ENCODE measurements around the gene PHACTR4.
"Not testable (repeated sequence)": the region's sequence is repeated elsewhere in the genome, so short reads cannot be mapped to it uniquely, and the experiment has no call there.

The PHACTR4 gene

DNA sequence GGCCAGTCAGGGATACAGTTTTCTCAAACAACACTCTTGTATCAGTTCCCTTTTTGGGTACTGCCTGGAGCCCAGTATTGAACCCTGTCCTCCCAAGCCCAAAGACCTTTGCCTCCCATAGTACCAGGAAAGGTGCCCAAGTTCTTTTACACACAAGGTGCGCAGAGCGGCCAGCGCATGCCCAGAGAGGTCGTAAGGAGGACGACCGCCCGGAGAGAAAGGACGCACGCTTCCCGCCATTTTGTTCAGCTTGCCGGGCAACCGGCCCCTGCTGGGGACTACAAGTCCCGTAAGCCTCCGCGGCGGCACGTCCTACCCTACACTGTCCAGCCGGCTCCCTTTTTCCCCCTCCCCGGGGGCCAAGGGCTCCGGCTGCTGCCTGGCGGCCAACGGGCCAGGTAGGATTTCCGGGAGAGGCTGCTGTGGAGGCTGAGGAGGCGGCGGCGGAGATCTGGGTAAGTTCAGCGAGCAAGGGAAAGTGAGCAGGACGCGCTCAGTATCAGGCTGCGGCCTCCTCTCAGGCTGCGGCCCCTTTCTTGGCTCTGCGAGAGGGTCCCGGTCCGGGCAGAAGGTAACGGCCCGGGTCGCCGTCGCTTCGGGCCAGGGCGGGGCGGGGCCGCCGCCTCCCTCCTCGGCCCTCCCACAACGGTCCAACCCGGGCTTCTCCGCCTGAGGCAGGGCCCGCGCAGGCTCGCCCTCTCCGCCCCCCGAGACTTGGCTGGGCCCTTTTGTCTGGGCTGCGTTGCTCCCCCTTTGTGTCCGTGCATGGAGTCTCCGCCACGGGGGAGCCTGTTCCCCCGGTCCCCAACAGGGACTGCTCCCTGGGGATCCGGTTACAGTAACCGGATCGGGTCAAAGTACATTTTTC, at the start of gene PHACTR4:
Gene PHACTR4, plus strand, starts transcription at position 370 of the 868 bp plus-strand sequence. CDS start 37,708 bp downstream, outside the sequence.
- peak; percentile 88 for DNase-seq (ENCODE audit: low spot score)

DNA sequence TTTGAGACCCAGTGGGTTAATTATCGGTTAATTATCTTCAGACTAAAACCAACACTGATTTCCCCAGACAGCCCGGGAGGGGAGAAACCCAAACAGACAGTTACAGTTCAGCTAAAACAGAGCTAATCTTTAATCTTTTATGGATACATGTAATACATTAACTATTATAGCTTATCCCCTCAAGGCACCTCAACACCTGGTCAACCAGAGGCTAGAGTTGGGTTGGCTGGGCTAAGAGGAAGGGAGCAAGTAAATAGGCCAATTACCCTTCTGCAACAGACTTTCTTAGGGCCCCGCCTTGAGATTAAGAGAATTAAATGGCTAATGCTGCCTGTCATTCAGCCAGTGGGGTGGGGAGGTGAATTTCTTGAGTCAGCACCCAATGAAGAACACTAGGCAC, 47.3 kb upstream of the PHACTR4 start:
- no peak for DNase-seq (ENCODE audit: low spot score)

DNA sequence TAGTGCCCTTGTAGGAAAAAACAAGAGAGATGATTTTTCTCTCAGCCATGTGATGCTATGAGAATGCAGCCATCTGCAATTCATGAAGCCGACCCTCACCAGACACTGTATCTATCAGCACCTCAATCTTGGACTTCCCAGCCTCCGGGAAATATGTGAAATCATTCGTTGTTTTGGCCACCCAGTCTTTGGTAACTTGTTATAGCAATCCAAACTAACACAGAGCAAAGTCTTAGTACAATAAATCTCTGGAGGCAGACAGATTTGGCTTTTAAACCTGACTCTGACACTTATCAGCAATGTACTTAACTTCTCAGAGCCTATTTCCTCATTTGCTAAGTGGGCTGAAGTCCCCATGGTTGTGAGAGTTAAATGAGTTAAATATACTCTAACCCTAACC, 45.8 kb upstream of the PHACTR4 start:
- DNase-seq (ENCODE audit: low spot score) = no peak

DNA sequence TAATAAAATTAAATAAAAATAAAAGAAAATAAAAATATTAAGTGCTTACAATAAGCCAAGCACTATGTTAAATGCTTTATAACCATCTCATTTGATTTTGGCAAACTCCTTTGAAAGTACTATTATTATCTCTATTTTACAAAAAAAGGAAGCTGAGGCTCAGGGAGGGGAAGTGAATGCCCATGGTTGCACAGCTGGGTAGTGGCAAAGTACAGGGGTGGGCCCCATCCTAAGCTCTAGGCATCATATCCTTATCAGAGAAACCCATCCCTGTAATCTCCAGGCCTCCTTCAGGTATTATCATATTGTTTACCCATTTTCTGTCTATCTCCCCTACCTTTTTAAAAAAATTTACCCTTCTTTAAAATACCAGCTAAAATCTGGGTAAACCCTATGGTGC, 43.0 kb upstream of the PHACTR4 start:
- peak; percentile 15 for DNase-seq (ENCODE audit: low spot score)

DNA sequence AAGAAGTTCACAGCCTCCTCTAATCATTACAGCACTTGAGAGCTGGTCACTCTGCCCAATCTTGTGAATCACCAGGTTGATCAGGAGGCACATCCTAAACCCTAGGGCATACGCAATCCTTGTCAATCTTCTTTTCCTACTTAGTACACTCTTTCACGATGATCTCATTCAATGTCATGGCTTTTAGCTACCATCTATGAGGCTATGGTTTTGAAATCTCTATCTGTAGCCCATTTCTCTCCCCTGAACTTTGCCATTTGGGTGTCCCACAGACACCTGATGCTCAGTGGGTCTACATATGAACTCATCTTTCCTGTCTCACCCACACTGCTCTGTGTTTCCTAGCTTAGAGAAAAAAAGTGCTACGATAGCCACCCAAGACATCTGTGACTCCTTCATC, 42.6 kb upstream of the PHACTR4 start:
- no peak for DNase-seq (ENCODE audit: low spot score)

DNA sequence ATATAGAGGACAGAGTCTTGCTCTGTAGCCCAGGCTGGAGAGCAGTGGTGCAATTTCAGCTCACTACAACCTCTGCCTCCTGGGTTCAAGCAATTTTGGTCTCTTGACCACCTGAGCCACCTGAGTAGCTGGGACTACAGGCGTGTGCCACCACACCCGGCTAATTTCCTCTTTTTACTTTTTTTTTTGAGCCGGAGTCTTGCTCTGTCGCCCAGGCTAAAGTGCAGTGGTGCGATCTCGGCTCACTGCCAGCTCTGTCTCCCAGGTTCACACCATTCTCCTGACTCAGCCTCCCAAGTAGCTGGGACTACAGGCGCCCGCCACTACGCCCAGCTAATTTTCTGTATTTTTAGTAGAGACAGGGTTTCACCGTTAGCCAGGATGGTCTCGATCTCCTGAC, 42.1 kb upstream of the PHACTR4 start:
- DNase-seq (ENCODE audit: low spot score) = not testable (repeated sequence)

DNA sequence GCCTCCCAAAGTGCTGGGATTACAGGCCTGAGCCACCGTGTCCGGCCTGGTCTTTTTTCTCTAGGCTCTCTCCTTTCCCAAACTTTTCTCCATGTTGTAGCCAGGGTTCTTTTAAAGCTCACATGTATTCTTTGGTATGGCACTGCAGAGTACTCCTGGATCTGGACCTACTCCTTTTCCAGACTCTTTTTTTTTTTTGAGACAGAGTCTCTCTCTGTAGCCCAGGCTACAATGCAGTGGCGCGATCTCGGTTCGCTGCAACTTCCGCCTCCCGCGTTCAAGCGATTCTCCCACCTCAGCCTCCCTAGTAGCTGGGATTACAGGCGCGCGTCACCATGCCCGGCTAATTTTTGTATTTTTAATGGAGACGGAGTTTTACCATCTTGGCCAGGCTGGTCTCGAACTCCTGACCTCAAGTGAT, 41.3 kb upstream of the PHACTR4 start:
- DNase-seq (ENCODE audit: low spot score) = no peak

DNA sequence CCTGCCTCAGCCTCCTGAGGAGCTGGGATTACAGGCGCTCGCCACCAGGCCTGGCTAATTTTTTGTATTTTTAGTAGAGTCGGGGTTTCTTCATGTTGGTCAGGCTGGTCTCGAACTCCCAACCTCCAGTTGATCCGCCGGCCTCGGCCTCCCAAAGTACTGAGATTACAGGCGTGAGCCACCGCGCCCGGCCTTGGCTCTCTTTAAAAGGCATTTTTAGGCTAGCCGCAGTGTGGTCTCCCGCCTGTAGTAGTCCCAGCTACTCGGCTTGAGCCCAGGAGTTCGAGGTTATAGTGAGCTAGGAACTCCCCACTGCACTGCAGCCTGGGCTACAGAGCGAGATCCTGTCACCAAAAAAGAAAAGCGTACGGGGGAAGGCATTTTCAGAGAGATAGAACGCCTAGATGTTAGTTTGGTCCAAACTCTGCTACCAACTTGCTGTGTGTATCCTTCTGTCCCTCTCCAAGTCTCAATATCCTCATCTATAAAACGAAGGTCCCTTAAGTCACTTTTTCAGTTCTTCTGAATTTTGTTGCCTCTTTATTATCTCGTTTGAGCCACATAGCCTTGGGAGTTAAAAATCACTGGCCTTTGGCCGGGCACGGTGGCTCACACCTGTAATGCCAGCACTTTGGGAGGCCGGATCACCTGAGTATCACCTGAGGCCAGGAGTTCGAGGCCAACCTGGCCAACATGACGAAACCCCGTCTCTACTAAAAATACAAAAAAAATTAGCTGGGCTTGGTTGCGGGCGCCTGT, 40.0 kb upstream of the PHACTR4 start:
- no peak for DNase-seq (ENCODE audit: low spot score)

DNA sequence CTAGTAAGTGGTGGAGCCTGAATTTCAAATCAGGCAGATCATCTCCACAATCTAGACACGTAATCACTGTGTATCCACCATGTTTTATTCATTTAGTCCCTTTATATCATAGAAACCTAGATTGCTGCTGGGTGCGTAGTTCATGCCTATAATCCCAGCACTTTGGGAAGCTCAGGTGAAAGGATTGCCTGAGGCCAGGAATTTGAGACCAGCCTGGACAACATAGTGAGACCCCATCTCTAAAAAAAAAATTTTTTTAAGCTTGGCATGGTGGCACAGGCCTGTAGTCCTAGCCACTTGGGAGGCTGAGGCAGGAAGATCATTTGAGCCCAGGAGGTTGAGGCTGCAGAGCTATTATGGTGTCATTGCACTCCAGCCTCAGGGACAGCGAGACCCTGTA, 30.6 kb upstream of the PHACTR4 start:
- no peak for DNase-seq (ENCODE audit: low spot score)

DNA sequence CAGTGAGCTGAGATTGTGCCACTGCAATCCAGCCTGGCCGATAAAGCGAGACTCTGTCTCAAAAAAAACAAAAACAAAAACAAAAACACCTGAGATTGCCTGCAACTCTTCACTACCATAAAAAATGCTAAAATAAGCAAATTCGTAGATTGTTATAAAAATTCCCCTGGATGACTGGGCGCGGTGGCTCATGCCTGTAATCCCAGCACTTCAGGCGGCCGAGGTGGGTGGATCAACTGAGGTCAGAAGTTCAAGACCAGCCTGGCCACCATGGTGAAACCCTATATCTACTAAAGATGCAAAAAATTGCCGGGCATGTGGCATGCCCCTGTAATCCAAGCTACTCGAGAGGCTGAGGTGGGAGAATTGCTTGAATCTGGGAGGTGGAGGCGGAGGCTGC, 30.0 kb upstream of the PHACTR4 start:
- DNase-seq (ENCODE audit: low spot score) = no peak

DNA sequence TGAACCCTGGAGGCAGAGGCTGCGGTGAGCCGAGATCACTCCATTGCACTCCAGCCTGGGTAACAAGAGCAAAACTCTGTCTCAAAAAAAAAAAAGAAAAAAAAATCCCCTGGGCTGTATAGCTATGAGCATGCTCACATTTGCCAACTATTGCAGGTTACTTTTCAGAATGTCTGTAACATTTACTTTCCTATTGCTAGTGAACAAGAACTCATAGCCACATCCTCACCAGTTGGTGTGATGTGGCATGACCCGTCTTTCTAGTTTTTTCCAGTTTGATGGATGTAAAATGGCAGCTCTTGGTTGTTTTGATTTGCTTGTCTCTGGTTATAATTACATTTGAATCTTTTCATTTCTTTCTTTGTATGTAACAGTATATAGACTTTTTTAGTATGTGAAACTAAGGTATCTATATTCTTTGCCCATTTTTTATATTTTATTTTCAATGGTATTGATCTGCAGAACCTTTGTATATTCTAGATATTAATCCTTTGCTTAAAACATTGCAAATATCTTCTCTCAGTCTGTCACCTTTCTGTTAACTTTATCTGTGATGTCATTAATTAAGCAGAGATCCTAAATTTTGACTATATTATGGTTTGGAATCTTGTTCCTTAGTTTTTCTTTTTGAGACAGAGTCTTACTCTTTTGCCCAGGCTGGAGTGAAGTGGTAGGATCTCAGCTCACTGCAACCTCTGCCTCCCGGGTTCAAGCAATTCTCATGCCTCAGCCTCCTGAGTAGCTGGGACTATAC, 29.1 kb upstream of the PHACTR4 start:
- DNase-seq (ENCODE audit: low spot score) = no peak

DNA sequence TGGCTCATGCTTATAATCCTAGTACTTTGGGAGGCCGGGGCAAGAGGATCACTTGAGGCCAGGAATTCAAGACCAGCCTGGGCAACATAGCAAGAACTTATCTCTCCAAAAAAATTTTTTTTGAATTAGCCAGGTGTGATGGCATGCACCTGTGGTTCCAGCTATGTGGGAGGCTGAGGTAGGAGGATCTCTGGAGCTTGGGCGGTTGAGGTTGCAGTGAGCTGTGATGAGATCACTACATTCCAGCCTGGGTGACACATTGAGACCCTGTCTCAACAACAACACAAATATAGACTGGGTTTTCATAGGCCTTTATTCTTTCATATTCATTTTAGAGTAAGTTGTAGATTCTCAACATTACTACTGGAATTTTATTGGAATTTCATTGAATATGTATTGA, 27.9 kb upstream of the PHACTR4 start:
- DNase-seq (ENCODE audit: low spot score) = no peak

DNA sequence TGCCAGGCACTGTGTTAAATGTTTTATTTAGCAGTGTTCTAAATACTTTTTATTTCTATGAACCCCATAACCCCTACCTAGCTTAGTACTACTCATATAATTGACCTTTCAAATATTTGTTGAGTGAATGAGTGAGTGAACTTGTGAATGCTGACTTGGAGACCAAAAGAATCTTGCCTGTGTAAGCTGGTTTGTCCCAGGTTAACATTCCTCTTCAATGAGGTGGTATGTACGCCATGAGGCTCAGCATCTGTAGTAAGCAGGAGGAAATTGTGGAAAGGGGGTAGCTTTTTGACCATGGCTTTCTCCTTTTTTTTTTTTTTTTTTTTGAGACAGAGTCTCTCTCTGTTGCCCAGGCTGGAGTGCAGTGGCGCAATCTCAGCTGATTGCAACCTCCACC, 26.1 kb upstream of the PHACTR4 start:
- DNase-seq (ENCODE audit: low spot score) = no peak

DNA sequence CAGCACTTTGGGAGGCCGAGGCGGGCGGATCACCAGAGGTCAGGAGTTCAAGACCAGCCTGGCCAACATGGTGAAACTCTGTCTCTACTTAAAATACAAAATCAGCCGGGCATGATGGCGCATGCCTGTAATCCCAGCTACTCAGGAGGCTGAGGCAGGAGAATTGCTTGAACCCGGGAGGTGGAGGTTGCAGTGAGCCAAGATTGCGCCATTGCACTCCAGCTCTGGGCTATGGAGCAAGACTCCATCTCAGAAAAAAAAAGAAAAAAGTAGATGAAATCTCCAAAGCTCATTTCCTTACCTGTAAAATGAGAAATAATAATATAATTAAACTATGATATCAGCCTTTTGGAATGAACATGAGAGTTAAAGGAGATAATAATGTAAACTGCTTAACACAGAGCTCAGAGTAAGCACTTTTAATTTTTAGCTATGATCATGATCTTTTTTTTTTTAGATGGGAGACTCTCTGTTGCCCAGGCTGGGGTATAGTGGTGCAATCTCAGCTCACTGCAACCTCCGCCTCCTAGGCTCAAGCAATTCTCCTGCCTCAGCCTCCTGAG, 16.2 kb upstream of the PHACTR4 start:
- DNase-seq (ENCODE audit: low spot score) = not testable (repeated sequence)

DNA sequence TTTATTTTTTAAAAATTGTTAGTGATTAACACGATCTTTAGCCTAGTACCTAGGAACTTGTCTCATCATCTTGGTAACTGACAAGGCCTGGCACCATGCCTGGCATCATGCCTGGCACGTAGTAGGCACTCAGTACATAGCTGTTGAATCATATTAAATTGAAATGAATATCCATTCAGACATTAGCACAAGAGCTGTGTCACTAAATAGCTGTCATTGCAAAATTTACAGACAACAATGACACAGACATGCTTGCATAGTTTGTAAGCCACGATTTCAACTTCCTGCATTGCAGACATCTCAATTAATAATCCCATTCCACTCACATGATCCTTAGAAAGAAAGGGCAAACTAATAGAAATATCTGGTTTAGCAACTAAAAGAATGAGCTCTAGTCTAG, 15.4 kb upstream of the PHACTR4 start:
- no peak for DNase-seq (ENCODE audit: low spot score)

DNA sequence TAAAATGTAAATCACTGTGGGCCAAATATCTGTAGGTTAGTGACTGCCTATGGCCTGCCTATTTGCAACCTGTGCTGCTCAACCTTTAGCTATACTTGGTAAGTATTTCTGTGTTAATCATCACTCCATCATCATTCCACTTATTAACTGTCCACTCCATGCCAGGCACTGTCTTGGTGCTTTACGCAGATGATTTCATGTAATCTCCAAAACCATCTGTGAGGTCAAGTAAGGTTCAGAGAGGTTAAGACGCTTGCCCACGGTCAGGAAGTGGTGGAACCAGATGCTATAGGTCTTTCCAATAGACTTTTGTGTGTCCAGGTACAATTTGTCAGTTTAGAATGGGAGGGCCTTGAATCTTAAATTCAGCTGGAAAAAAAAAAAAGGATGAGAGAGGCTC, 10.8 kb upstream of the PHACTR4 start:
- no peak for DNase-seq (ENCODE audit: low spot score)

DNA sequence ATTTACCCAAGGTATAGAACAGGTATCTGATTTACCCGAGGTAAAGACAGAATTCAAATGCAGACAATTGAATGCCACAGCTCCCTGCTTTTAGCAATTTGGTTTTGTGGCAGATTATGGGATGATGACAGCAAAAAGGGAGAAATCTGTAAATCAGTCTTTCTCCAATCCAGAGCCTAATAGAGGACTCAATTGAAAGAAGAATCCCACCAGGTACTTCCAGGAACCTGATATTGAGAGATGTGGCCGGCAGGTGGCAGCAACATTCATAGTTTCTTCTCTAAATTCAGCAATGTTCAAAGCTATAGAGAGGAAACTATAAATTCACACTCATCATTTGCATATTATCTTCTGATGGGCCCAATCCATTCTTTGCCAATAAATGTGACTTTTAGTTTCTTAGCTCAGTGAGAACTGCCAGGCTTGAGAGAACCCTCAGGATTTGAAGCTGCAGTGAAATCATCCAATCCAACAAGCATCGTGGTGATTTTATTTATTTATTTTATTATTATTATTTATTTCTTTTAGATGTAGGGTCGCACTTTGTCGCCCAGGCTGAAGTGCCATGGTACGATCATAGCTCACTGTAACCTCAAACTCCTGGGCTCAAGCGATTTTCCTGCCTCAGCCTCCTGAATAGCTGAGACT, 9.8 kb upstream of the PHACTR4 start:
- DNase-seq (ENCODE audit: low spot score) = peak; percentile 60

DNA sequence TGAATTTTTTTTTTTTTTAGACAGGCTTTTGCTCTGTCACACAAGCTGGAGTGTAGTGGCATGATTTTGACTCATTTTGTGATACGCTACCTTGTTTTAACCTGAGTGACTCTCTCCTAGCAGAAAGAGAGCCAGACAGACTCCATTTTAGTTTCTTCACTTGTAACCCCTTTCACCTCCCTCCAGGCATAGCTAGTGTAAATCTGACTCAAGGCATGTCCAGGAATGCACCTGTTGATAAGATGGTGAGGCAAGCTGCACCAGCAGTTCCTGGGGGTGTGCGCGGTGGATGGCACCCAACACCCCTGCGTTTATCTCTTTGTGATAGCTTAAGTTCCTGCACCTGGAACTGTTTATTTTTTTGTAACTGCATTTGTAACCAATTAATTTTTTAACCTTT, 4.7 kb upstream of the PHACTR4 start:
- DNase-seq (ENCODE audit: low spot score) = no peak

DNA sequence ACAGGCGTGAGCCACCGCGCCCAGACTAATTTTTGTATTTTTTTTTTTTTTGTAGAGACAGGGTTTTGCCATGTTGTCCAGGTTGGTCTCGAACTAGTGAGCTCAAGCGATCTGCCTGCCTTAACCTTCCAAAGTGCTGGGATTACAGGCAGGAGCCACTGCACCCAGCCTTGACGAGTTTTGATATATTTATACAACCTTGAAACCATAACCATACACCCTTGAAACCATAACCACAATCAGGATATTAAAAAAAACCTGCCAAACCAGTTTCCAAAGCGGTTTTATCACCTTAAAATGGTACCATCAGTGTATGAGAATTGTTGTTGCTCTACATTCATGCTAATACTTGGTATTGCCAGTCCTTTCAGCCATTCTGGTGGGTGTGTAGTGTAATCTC, 3.7 kb upstream of the PHACTR4 start:
- no peak for DNase-seq (ENCODE audit: low spot score)

DNA sequence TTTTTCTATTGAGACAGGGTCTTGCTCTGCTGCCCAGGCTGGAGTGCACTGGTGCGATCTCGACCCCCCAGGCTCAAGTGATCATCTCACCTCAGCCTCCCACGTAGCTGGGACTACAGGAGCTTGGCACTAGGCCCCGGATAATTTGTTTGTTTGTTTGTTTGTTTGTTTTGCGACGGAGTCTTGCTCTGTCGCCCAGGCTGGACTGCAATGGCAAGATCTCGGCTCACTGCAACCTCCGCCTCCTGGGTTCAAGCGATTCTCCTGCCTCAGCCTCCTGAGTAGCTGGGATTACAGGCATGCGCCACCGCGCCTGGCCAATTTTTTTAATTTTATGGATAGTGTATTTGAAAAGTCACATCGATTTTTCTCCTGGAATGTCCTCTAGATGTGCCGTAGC, 932 bp upstream of the PHACTR4 start:
- not testable (repeated sequence) for DNase-seq (ENCODE audit: low spot score)

DNA sequence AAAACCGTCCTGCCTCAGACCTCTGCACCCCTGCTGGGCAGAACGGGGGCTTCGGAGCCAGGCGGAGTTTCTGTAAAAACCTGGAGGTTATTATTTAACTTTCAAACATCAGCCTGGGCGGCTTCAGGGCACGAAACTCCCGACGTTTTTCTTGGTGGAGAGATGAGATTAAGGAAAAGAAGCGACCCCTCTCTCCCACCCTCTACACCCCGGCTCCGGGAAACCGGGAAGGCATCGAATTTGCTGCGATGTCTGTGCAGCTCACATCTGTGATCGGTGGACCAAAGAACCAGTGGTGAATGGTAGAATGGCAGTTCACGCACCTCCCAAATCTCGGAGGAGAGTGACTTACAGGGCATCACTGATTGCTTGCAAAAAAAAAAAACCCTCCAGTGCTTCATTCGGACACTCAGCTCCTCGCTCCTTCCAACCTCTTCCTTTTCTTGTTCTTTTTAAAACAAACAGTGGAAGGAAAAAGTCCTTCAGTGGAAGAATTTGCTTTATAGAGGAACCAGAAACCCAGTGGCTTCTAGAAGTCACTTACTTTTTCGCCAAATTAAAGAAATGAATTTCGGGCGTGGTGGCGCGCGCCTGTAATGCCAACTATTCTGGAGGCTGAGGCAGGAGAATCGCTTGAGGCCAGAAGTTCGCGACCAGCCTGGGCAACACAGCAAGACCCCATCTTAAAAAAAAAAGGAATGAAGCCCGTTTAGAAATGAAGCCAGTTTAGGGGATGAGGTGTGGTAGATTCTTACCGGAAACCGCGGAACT, 884 bp downstream of the PHACTR4 start:
- DNase-seq (ENCODE audit: low spot score) = peak; percentile 10

All from pons (tissue), 1 donor.